Endothelial cell of coronary artery (primary cell): ENCODE data around the gene PHF21B. TPM values are rescaled to one million over a fixed set of nuclear protein-coding genes. Genes with fewer than 3 reads are reported as not detected.

Source experiments
- total RNA-seq: library from RNA; depleted of rRNA; stranded (reverse); fragments of >200 nt; gene quantifications from 2 replicates; pipeline ENCODE4 v1.2.3, GENCODE V29; 2014

The PHF21B gene
- not detected in 2 replicates for total RNA-seq

DNA sequence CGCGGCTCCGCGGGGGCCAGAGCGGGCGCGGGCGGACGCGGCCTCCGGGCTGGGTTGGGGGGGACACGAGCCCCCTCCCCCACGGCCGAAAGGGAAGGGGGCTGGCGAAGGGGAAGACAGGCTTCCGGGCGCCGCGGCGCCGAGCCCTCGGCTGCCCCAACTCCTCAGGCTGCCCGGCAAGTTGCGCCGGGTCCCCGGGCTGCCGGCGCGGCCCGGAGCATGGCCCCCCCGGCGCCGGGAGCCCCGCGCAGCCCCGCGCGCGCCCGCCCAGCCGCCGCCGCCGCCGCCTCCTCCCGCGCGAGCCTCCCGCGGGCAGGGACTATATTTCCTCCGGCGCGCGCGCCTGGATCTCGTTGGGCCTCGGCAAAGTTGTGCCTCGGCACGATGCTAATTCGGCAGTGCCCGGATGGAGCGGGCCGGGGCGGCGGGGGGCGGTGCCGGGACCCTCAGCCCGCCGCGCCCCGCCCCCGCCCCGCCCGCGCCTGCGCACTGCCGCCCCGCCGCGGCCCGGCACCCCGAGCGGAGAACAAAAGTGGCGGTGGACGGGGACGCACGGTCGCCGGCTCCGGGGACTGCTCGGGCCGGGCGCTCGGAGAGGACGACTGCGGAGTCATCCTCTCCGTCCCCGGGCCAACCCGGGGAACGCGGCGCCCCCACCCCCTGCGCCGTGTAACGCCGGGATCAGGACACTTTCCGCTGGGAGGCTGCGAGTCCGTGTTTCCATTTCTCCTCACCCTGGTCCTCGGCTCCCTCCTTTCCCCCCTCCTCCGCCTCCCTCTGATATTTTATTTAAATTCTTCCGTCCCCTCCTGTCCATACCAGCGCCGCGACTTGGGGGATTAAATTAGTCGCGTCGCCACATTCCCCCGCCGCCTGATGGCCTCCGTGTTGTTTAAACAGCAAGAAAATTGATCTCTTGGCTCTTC is at the start of gene PHF21B:
Gene PHF21B (minus strand): TSS at position 400 of the 926 bp plus-strand sequence. CDS start 456 bp downstream, outside the sequence.

Other genes starting within 250 kb of the PHF21B start
- 53.9 and 56.7 TPM in 2 replicates for gene NUP50, start 153.9 kb upstream of the PHF21B start, total RNA-seq
- gene KIAA0930, start 230.9 kb upstream of the PHF21B start, total RNA-seq = 40.4 and 43.2 TPM in 2 replicates